ENCODE data around the gene TRIO. TPM values are rescaled to one million over a fixed set of nuclear protein-coding genes. Genes with fewer than 3 reads are reported as not detected.

TRIO gene
- total RNA-seq, 1 experiment from 2014 or later, result 116 TPM

DNA sequence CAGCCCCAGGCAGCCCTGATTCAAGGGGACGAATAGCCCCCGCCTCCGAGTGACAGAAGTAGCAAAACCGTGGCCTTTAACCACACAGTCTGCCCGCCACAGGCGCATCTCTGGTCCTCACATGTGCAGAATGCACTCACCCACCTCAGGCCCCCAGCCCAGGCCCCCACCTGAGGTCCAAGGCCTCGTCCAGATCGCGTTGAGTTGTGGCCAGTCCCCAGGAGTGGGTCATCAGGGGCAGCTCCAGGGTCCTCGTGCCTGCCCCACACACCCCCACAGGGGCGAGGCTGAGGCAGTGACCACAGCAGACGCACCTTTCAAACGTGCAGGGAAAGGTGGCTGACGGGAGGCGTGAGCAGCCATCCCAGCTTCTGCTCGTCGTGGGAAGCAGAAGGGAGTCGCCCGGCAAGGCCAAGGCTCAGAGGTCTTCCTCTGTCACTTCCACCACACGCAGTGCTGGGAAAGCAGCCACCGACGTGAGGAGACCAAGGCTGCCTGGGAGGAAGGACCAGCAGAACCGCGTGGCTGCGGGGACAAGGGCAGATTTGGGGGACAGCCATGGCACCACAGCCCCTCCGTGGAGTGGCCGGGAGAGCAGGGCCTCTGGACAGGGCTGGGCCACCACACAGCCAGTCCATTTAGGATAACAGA, 360.7 kb downstream of the TRIO start:
- no peak for DNase-seq (ENCODE audit: low read depth)

GRCh38 chr5:14504332-14504727, 361.2 kb downstream of the TRIO start:
- no peak for DNase-seq (ENCODE audit: low read depth)

- no peak for DNase-seq (ENCODE audit: low read depth)
These were observed 361.7 kb downstream of the TRIO start for GRCh38 chr5:14504816-14505215.

DNA sequence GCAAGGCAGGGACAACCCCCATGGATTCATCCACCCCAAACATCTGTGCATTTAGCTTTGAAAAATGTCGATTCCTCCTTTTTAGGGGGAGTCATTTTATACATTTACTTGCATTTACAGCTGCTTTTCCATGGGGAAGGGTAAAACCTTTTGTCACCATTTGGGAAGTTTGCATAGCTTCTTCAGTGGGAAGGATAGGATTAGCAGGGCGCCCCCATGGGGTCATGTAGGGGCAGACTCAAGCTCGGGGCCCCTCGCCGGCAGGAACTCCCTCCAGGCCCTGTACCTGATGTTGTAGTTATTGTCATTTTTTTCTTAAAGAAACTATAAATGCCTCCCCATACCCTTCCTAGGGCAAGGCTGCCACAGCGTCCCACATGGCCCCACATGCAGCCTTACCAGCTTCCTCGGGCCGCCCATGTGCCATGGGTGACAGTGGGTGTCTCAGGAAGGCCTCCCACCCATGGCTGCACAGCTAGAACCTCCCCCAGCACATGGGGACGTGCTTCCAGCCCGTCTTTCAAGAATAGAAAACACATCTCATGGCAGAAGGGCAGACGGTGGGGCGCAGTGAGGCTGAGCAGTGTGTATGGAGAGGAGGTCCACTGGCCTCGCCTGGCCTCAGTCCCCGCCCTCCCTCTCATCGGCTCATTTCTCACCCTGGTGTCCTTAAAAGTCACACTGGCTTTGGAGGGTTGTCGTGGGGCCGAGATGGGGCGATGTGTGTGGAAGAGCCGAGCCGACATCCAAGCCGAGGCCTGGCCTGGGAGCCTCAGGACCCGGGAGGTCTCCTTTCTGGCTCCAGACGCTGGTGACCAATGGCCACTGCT, 362.4 kb downstream of the TRIO start:
- DNase-seq (ENCODE audit: low read depth), result no peak

DNA sequence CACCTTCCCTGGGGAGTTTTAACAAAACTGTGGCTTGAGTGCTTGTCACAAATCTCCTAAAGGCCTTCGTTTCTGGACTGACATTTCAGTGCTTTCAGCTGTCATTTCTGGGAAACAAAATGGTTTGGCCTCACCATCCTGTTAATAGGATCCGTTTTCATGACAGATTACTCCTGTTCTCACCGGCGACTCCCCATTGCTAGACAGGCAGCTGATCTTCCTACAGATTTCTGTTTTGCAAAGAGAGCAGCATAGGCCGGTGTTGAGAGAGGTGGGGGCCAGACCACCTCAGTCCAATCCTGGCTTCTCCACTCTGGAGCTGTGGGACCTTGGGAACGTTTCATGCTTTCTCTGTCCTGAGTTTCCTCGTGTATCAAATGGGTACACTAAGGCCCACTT, 363.0 kb downstream of the TRIO start:
- DNase-seq (ENCODE audit: low read depth), result no peak

GRCh38 chr5:14506661-14507060, 363.5 kb downstream of the TRIO start:
- no peak for DNase-seq (ENCODE audit: low read depth)

DNA sequence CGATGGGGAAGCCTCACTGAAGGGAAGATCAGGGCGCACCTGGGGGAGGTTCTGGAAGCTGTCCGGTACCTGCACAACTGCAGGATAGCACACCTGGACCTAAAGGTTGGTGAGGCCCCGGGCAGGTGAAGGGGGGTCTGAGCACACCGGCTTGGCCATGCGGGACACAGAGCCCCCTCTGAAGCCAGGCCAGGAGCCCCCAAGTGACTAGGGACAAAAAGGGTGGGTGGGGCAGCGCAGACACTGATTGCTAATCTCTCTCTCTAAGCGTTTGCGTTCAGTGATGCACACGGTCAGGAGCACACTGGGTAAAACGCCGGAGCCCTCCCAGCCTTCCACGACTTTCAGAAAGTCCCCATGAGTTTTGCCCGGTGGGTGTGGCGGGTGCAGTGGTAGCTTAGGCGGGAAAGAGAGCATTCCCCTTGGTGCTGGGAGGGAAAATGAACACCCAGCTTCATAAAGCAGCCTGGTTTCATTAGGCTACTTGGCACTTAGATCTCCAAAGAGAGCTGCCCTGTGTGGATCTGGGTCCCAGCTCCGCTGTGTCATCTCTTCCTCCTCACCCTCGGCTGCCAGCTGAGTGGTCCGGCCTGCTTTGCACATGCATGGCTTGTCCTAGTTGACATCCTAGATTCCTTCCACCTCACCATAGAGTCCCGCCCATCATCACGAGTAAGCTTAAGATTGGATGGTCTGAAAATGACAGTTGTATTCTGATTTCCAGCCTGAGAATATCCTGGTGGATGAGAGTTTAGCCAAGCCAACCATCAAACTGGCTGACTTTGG, 364.2 kb downstream of the TRIO start:
- DNase-seq (ENCODE audit: low read depth), result no peak

- DNase-seq (ENCODE audit: low read depth), result no peak
These were observed 364.9 kb downstream of the TRIO start for GRCh38 chr5:14508046-14508445.

DNA sequence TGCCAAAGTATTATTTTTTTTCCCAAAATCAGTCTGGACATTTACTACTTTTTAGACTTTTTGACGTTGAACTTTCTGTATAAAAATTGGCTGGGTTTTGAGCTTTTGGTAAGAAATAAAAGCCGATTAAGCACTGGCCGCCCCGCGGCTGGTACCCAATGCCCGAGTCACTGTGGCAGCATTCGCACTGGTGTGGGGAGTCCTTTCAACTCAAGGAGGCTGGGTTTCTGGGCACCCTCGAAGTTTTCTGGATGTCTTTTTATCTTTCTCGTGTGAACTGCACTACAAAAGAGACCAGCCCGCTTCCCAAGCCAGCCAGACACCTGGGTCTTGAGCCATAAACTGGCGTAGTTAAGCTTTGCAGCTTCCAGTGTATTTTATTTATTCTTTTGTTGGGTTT, 366.4 kb downstream of the TRIO start:
- no peak for DNase-seq (ENCODE audit: low read depth)

DNA sequence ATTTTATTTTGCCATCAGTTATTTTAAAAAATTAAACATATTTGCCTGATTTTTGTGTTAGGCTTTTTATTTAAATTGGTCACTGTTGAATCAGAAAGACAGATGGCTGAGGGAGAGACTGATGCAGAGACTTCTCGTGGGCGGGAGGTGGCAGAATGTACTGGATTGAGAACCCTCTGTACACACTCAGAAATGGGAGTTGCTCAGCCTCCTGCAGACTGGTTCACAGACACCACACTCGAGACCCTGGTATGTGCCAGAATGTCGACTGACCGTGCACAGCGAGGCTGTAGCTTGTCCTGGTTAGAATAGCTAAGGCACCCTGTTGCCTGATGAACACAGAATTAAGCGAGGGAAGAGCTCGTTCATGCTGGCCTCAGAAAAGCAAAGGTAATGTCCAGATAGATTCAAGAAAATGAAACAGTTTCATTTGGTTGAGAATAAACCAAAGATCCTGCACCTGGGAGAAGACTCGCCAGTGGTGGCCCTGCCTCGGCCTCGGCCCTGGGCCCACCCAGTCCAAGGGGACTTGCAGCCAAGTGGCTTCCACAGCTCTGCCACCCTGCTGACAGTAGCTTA, 367.1 kb downstream of the TRIO start:
- DNase-seq (ENCODE audit: low read depth), result no peak

- DNase-seq (ENCODE audit: low read depth), result no peak
These were observed 367.7 kb downstream of the TRIO start for GRCh38 chr5:14510880-14511279.

DNA sequence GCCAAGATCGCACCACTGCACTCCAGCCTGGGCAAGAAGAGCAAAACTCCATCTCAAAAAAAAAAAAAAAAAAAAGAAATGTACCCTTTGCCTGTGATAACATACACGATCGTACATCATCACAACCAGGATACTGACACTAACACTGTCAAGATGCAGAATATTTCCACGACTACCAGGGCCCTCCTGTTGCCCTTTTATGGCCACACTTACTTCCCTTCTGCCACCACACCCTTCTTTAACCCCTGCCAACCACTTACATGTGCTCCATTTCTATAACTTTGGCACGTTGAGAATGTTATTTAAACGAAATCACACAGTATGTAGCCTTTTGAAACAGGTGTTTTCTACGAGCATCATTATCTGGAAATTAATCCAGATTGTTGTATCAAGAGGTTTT, 369.4 kb downstream of the TRIO start:
- DNase-seq (ENCODE audit: low read depth), result no peak

DNA sequence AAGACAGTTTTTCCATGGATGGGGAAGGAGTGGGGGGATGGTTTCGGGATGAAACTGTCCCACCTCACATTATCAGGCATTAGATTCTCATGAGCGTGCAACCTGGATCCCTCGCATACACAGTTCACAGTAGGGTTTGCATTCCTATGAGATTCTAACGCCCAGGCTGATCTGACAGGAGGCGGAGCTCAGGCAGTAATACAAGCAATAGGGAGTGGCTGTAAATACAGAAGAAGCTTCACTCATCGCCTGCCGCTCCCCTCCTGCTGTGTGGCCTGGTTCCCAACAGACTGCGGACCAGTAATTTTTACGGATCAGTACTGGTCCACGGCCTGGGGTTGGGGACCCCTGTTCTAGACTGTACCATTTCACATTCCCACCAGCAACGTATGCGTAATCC, 370.1 kb downstream of the TRIO start:
- no peak for DNase-seq (ENCODE audit: low read depth)

DNA sequence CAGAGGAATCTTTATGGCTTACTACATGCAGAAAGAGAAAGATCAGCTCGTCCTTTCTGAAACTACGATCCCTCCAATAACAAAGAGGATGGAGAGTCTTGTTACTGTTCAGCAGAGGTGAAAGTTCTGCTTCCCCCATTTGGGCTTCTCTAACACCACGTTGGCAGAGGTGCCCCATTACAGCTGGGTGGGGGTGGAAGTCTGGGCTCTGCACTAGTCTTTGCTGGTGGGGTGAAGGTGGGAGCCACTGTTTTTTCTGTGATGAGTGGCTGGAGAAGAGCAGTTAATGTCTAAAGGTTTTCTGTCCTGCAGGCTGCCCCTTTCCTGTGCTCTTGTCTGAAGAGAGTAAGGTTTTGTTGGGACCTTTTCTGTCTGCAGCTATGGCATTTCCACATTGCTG, 373.8 kb downstream of the TRIO start:
- DNase-seq (ENCODE audit: low read depth), result no peak

GRCh38 chr5:14518638-14519037, 375.5 kb downstream of the TRIO start:
- DNase-seq (ENCODE audit: low read depth), result no peak

- DNase-seq (ENCODE audit: low read depth), result no peak
These were observed 378.6 kb downstream of the TRIO start for GRCh38 chr5:14521748-14522147.

GRCh38 chr5:14522721-14523120, 379.6 kb downstream of the TRIO start:
- DNase-seq (ENCODE audit: low read depth), result no peak

GRCh38 chr5:14523243-14524034, 380.3 kb downstream of the TRIO start:
- no peak for DNase-seq (ENCODE audit: low read depth)

- no peak for DNase-seq (ENCODE audit: low read depth)
These were observed 382.3 kb downstream of the TRIO start for GRCh38 chr5:14525397-14525796.

- DNase-seq (ENCODE audit: low read depth), result no peak
These were observed 383.4 kb downstream of the TRIO start for GRCh38 chr5:14526493-14526892.

- DNase-seq (ENCODE audit: low read depth), result no peak
These were observed 385.0 kb downstream of the TRIO start for GRCh38 chr5:14528115-14528514.

- no peak for DNase-seq (ENCODE audit: low read depth)
These were observed 385.8 kb downstream of the TRIO start for GRCh38 chr5:14528926-14529325.
